Measurements from ENCODE around the gene PCSK5.

PCSK5 gene

DNA sequence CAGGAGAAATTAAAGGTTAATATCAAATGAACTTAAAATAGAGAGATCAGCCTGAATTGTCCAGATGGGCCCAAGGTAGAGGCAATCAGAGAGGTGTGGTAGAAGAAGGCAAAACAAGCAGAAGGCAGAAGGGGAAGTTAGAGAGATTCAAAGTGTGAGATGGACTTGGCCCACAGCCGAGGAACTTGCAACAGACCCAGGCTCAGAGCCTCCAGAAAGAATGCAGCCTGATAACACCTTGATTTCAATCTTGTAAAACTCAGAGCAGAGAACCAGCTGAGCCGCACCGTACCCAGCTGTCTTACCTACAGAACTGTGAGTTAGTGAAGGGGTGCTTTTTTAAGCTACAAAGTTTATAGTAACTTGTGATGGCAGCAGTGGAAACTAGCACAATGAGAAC lies 312.9 kb downstream of the PCSK5 start:
- TF ChIP-seq, protein P1, sequence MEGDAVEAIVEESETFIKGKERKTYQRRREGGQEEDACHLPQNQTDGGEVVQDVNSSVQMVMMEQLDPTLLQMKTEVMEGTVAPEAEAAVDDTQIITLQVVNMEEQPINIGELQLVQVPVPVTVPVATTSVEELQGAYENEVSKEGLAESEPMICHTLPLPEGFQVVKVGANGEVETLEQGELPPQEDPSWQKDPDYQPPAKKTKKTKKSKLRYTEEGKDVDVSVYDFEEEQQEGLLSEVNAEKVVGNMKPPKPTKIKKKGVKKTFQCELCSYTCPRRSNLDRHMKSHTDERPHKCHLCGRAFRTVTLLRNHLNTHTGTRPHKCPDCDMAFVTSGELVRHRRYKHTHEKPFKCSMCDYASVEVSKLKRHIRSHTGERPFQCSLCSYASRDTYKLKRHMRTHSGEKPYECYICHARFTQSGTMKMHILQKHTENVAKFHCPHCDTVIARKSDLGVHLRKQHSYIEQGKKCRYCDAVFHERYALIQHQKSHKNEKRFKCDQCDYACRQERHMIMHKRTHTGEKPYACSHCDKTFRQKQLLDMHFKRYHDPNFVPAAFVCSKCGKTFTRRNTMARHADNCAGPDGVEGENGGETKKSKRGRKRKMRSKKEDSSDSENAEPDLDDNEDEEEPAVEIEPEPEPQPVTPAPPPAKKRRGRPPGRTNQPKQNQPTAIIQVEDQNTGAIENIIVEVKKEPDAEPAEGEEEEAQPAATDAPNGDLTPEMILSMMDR (IDR thresholded peaks at IDR 0.05; ENCODE audit: low read depth, low read length, missing control alignments): no peak
- no peak for DNase-seq (ENCODE audit: low read depth)
- no peak overlapping the region for H3K4me3 ChIP-seq (ENCODE audit: low read depth, low read length)

GRCh38 chr9:76206821-76207220 lies 316.3 kb downstream of the PCSK5 start:
- no peak overlapping the region for H3K4me3 ChIP-seq (ENCODE audit: low read depth, low read length)
- TF ChIP-seq, protein P1 (IDR thresholded peaks at IDR 0.05; ENCODE audit: low read depth, low read length, missing control alignments): no peak
- no peak for DNase-seq (ENCODE audit: low read depth)

- no peak for DNase-seq (ENCODE audit: low read depth)
- H3K4me3 ChIP-seq (ENCODE audit: low read depth, low read length): no peak overlapping the region
- TF ChIP-seq, protein P1 (IDR thresholded peaks at IDR 0.05; ENCODE audit: low read depth, low read length, missing control alignments): no peak
Measured at GRCh38 chr9:76213751-76214150, 323.3 kb downstream of the PCSK5 start.

DNA sequence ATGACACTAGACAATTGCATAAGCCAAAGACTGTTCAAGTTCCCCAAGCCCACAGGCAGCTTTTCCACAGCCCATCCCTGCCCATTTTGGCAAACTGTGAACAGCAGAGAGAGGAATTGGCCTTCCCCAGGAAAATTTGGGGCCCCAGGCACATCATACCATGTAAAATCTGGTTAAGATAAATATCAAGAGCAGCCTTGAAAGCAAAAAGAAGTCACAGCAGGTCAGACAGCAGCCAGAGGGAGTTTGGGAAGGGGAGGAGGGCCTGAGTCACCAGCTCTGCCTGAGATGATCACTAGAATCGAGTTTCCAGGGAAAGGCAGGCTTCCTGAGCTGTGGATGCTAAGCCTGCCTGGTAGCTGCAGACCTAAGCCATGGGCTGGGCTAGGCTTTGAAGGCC lies 324.6 kb downstream of the PCSK5 start:
- TF ChIP-seq, protein P1 (IDR thresholded peaks at IDR 0.05; ENCODE audit: low read depth, low read length, missing control alignments): no peak
- no peak overlapping the region for H3K4me3 ChIP-seq (ENCODE audit: low read depth, low read length)
- DNase-seq (ENCODE audit: low read depth): no peak

- H3K4me3 ChIP-seq (ENCODE audit: low read depth, low read length): no peak overlapping the region
- DNase-seq (ENCODE audit: low read depth): no peak
- TF ChIP-seq, protein P1 (IDR thresholded peaks at IDR 0.05; ENCODE audit: low read depth, low read length, missing control alignments): no peak
Measured at GRCh38 chr9:76216161-76216649, 325.7 kb downstream of the PCSK5 start.

GRCh38 chr9:76218117-76218885 lies 327.8 kb downstream of the PCSK5 start:
- TF ChIP-seq, protein P1 (IDR thresholded peaks at IDR 0.05; ENCODE audit: low read depth, low read length, missing control alignments): no peak
- no peak for DNase-seq (ENCODE audit: low read depth)
- no peak overlapping the region for H3K4me3 ChIP-seq (ENCODE audit: low read depth, low read length)
